Endodermal cell (in vitro differentiated cells): ENCODE data around the gene C19orf47. TPM values are rescaled to one million over a fixed set of nuclear protein-coding genes. Genes with fewer than 3 reads are reported as not detected.

Source experiments
- DNase-seq: peaks from one replicate; pipeline ENCODE4 v3.0.0-alpha.2; 2017
- H3K27ac ChIP-seq: 2 replicates; pipeline ENCODE4 v1.5.1; 2013; ENCODE audit warnings: mild to moderate bottlenecking, low read depth, low read length, moderate library complexity
- H3K27me3 ChIP-seq: 2 replicates; pipeline ENCODE4 v1.6.1; 2013; ENCODE audit warnings: mild to moderate bottlenecking, low read length, moderate library complexity; ENCODE audit not compliant: insufficient read depth, control insufficient read depth, poor library complexity, severe bottlenecking
- H3K36me3 ChIP-seq: 2 replicates; pipeline ENCODE4 v1.7.0; 2013; ENCODE audit warnings: mild to moderate bottlenecking, low read length, moderate library complexity; ENCODE audit not compliant: control insufficient read depth, insufficient read depth
- H3K4me1 ChIP-seq: one replicate; pipeline ENCODE4 v1.7.0; 2013; ENCODE audit warnings: low read length; ENCODE audit not compliant: control insufficient read depth, insufficient read depth
- H3K4me3 ChIP-seq: 2 replicates; pipeline ENCODE4 v1.5.1; 2013; ENCODE audit warnings: mild to moderate bottlenecking, low read length, moderate library complexity
- H3K9ac ChIP-seq: 2 replicates; pipeline ENCODE4 v1.6.1; 2013; ENCODE audit warnings: mild to moderate bottlenecking, low read length, moderate library complexity; ENCODE audit not compliant: poor library complexity, severe bottlenecking; ENCODE audit errors: extremely low read depth
- H3K9me3 ChIP-seq: 2 replicates; pipeline ENCODE4 v1.6.1; 2013; ENCODE audit warnings: mild to moderate bottlenecking, low read length, moderate library complexity; ENCODE audit not compliant: control insufficient read depth
- H3K27ac Mint-ChIP-seq: 2 replicates; pipeline ENCODE4 v1.8.0; 2020; ENCODE audit warnings: mixed read lengths
- H3K27me3 Mint-ChIP-seq: 2 replicates; pipeline ENCODE4 v1.8.0; 2021; ENCODE audit warnings: mild to moderate bottlenecking, mixed read lengths; ENCODE audit not compliant: insufficient read depth
- H3K36me3 Mint-ChIP-seq: 2 replicates; pipeline ENCODE4 v1.8.0; 2020; ENCODE audit warnings: low read depth, mixed read lengths
- H3K4me1 Mint-ChIP-seq: 2 replicates; pipeline ENCODE4 v1.8.0; 2020; ENCODE audit warnings: mixed read lengths
- H3K4me3 Mint-ChIP-seq: 2 replicates; pipeline ENCODE4 v1.8.0; 2020; ENCODE audit warnings: mild to moderate bottlenecking, moderate library complexity, mixed read lengths
- H3K9me3 Mint-ChIP-seq: 2 replicates; pipeline ENCODE4 v1.8.0; 2020; ENCODE audit warnings: mild to moderate bottlenecking, mixed read lengths
- CTCF ChIP-seq: fragments of 200-600 bp; sonication (generic); conservative IDR thresholded peaks from 2 replicates; pipeline ENCODE4 v1.5.0; 2021; ENCODE audit warnings: antibody characterized with exemption, mild to moderate bottlenecking
- WGBS, 2 experiments: methylation state at CpG; one replicate each; pipeline versions ENCODE4 v1.1.5 to v1.1.7; 2013; ENCODE audit warnings: missing lambda C conversion rate in 2 of 2, mixed read lengths in 1 of 2; ENCODE audit not compliant: insufficient coverage in 1 of 2, insufficient read length in 1 of 2; 5-methylcytosine and 5-hydroxymethylcytosine counted together
- total RNA-seq, 2 donors: library from RNA; stranded (reverse); fragmentation: NEBNext Ultra II Directional in 1 of 2; extraction: Animal tissue kit (Norgen Biotek cat#: 25700) in 1 of 2; gene quantifications; 2 replicates in 1 of 2; 3 replicates in 1 of 2; pipeline ENCODE4 v1.2.1, GENCODE V29; 2021

The C19orf47 gene
- total RNA-seq, 2 donors from 2014 or later, result 15.6 to 18.1 TPM

GRCh38 chr19:40300668-40301067 lies 47.5 kb downstream of the C19orf47 start:
- WGBS, 2 experiments, result 78 to 86% methylated on average over 2 to 3 of the region's 4 CpGs
- H3K9ac ChIP-seq, result no peak overlapping the region
- no peaks in the 10 kb centered on the region for H3K9me3 ChIP-seq
- Mint-ChIP-seq H3K27me3 (no peaks in the 10 kb centered on the region), H3K4me3 (no peak overlapping the region), H3K36me3 (no peaks in the 10 kb centered on the region), H3K27ac (no peak overlapping the region), H3K9me3 (no peaks in the 10 kb centered on the region), H3K4me1 (no peaks in the 10 kb centered on the region)
- H3K4me3 ChIP-seq, result no peak overlapping the region
- no peak for DNase-seq
- no peaks in the 10 kb centered on the region for H3K36me3 ChIP-seq
- H3K4me1 ChIP-seq, result no peaks in the 10 kb centered on the region
- no peak overlapping the region for H3K27ac ChIP-seq
- no peak for TF ChIP-seq CTCF
- H3K27me3 ChIP-seq, result no peaks in the 10 kb centered on the region

- Histone ChIP-seq H3K9me3 (no peaks in the 10 kb centered on the region), H3K36me3 (no peaks in the 10 kb centered on the region), H3K9ac (no peak overlapping the region), H3K4me3 (no peak overlapping the region), H3K4me1 (no peaks in the 10 kb centered on the region), H3K27me3 (no peaks in the 10 kb centered on the region), H3K27ac (no peak overlapping the region)
- no peak for DNase-seq
- H3K9me3 Mint-ChIP-seq, result no peaks in the 10 kb centered on the region
- H3K4me1 Mint-ChIP-seq, result no peaks in the 10 kb centered on the region
- no peaks in the 10 kb centered on the region for H3K27me3 Mint-ChIP-seq
- H3K4me3 Mint-ChIP-seq, result no peak overlapping the region
- no peak for TF ChIP-seq CTCF
- WGBS, 2 experiments, result 97% methylated on average over 2 of the region's 3 CpGs; no CpG with 5 or more reads in 1 of the 2 experiments
- no peak overlapping the region for H3K27ac Mint-ChIP-seq
- no peaks in the 10 kb centered on the region for H3K36me3 Mint-ChIP-seq
These were observed 50.2 kb downstream of the C19orf47 start for GRCh38 chr19:40298026-40298425.

- no peak overlapping the region for H3K9ac ChIP-seq
- H3K36me3 Mint-ChIP-seq, result no peaks in the 10 kb centered on the region
- no peaks in the 10 kb centered on the region for H3K9me3 Mint-ChIP-seq
- TF ChIP-seq CTCF, result no peak
- no peaks in the 10 kb centered on the region for H3K27me3 Mint-ChIP-seq
- H3K27ac ChIP-seq, result no peak overlapping the region
- no peaks in the 10 kb centered on the region for H3K4me1 ChIP-seq
- H3K4me1 Mint-ChIP-seq, result no peaks in the 10 kb centered on the region
- no peak overlapping the region for H3K4me3 ChIP-seq
- WGBS, 2 experiments, result 94 to 98% methylated on average over 6 of the region's 6 CpGs
- no peak for DNase-seq
- H3K9me3 ChIP-seq, result no peaks in the 10 kb centered on the region
- no peaks in the 10 kb centered on the region for H3K36me3 ChIP-seq
- no peaks in the 10 kb centered on the region for H3K27me3 ChIP-seq
- H3K27ac Mint-ChIP-seq, result no peak overlapping the region
- no peak overlapping the region for H3K4me3 Mint-ChIP-seq
These were observed 53.6 kb downstream of the C19orf47 start for GRCh38 chr19:40294560-40294959.
